ENCODE measurements around the gene PDILT. TPM values are rescaled to one million over a fixed set of nuclear protein-coding genes. Genes with fewer than 3 reads are reported as not detected.

The PDILT gene
- not detected in 2 replicates for total RNA-seq

GRCh38 chr16:20404637-20405036 lies at the start of gene PDILT:
TSS of gene PDILT (minus strand) at chr16:20404737. CDS start at chr16:20399300, 5,437 bp downstream.

GRCh38 chr16:20451364-20451763 lies 46.8 kb upstream of the PDILT start, which contains the start of gene ACSM2A:
TSS of gene ACSM2A (plus strand) at chr16:20451521. CDS start at chr16:20460115, 8,594 bp downstream.

GRCh38 chr16:20409398-20410120 lies 5.0 kb upstream of the PDILT start, which contains the start of gene ACSM5:
TSS of gene ACSM5 (plus strand) at chr16:20409534. CDS start at chr16:20411485, 1,951 bp downstream.

GRCh38 chr16:20352615-20353014 lies 51.9 kb downstream of the PDILT start, which contains the start of gene UMOD:
TSS of gene UMOD (minus strand) at chr16:20352715. CDS start at chr16:20350737, 1,978 bp downstream.

GRCh38 chr16:20327444-20328041 lies 77.0 kb downstream of the PDILT start, which contains the start of gene GP2:
TSS of gene GP2 (minus strand) at chr16:20327513. CDS start at chr16:20326431, 1,082 bp downstream.

Other genes starting within 250 kb of the PDILT start
- not detected in 2 replicates for gene GP2, start 77.2 kb downstream of the PDILT start, total RNA-seq
- not detected in 2 replicates for gene UMOD, start 52.0 kb downstream of the PDILT start, total RNA-seq
- not detected in 2 replicates for gene ACSM5, start 4.8 kb upstream of the PDILT start, total RNA-seq
- under 0.01 TPM in 1 of 2 replicates, not detected in the other for gene ACSM2A, start 46.8 kb upstream of the PDILT start, total RNA-seq
- gene ACSM2B, start 171.6 kb upstream of the PDILT start, total RNA-seq: 0.07 TPM in 1 of 2 replicates, not detected in the other

Data from thoracic aorta endothelial cell (primary cell).